GM10248 (cell line): ENCODE data around the gene RPS15.
"Not testable (repeated sequence)": the region's sequence is repeated elsewhere in the genome, so short reads cannot be mapped to it uniquely, and the experiment has no call there.

ENCODE experiments used
- CTCF ChIA-PET: fragments of 300-600 bp; sonication (Branson Sonifier 250); formaldehyde crosslinking; extraction: SDS; loops from one replicate; lab custom pipeline; 2021; ENCODE audit warnings: antibody characterized with exemption; lab: Yijun Ruan, JAX
- POLR2A ChIA-PET: fragments of 350-650 bp; sonication (Branson Sonifier 250); formaldehyde crosslinking; extraction: SDS; loops from one replicate; lab custom pipeline; 2020; ENCODE audit warnings: antibody characterized with exemption; lab: Yijun Ruan, JAX
- DNase-seq: peaks from one replicate; pipeline ENCODE4 v3.0.0; 2012; ENCODE audit errors: extremely low spot score
- CTCF ChIP-seq: IDR thresholded peaks from 2 replicates; pipeline ENCODE4 v1.5.1; 2012; ENCODE audit warnings: mild to moderate bottlenecking, low read depth; ENCODE audit errors: extremely low read depth, missing control alignments, control extremely low read depth

The RPS15 gene

GRCh38 chr19:1418496-1418775 is 19.8 kb upstream of the RPS15 start:
- TF ChIP-seq CTCF, result no peak
- ChIA-PET POLR2A (interaction anchor here (1.2 kb wide), 1 partner anchor 9 kb away, joined by 4 read pairs; no protein-coding TSS in a partner anchor), CTCF (interaction anchor here (1.4 kb wide), 2 partner anchors 9 to 139 kb away, joined by 3 read pairs; no protein-coding TSS in a partner anchor)
- no peak for DNase-seq

DNA sequence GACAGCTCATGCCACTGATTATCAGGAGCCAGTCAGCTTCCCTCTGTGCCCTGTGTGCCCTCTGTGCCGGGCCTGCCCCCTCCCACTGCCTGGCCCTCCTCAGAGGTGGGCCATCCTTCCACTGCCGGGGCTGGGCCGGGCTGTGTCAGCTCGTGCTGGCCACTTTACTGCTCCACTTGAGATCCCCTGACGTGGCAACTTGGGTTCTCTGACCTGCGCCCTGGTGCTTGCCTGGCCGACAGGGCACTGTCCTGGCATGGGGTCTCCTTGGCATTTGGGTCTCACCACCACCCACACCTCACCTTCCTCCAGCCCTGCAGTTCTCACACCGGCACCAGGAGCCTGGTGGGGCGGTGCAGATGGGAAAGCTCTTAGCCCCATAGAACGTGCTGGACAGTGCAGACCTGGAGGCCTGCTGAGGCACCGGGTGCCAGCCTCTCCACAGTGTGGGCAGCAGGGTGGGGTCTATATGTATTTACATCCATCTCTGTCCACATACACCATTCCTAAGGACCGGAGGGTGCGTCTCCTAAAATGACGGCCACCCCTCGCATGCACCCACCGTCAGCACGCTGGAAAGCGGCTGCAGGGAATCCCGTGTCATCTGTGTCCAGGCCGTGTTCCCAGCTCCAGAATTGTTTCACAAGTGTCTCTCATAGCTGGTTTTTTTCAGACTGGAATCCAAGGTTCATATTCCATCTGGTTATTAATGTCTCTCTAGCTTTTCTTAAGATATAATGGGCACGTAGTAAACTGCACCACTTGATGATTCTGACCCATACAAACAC is 19.1 kb upstream of the RPS15 start:
- no peak for TF ChIP-seq CTCF
- POLR2A ChIA-PET, result interaction anchor here (1.2 kb wide), 1 partner anchor 9 kb away, joined by 4 read pairs; no protein-coding TSS in a partner anchor
- CTCF ChIA-PET, result interaction anchor here (1.0 to 1.4 kb wide), 3 partner anchors 10 to 140 kb away, joined by 3 read pairs; no protein-coding TSS in a partner anchor
- no peak for DNase-seq

GRCh38 chr19:1420085-1420484 is 18.1 kb upstream of the RPS15 start:
- DNase-seq, POLR2A ChIA-PET: not testable (repeated sequence)
- CTCF ChIA-PET, result interaction anchor here (1.2 to 1.7 kb wide), 4 partner anchors 17 to 176 kb away, joined by 3 to 5 read pairs (median 4); no protein-coding TSS in a partner anchor

GRCh38 chr19:1420590-1420989 is 17.6 kb upstream of the RPS15 start:
- no peak for TF ChIP-seq CTCF
- POLR2A ChIA-PET, result no interaction called here
- DNase-seq, result no peak
- CTCF ChIA-PET, result interaction anchor here (1.2 to 1.7 kb wide), 3 partner anchors 17 to 176 kb away, joined by 3 to 5 read pairs (median 5); no protein-coding TSS in a partner anchor

DNA sequence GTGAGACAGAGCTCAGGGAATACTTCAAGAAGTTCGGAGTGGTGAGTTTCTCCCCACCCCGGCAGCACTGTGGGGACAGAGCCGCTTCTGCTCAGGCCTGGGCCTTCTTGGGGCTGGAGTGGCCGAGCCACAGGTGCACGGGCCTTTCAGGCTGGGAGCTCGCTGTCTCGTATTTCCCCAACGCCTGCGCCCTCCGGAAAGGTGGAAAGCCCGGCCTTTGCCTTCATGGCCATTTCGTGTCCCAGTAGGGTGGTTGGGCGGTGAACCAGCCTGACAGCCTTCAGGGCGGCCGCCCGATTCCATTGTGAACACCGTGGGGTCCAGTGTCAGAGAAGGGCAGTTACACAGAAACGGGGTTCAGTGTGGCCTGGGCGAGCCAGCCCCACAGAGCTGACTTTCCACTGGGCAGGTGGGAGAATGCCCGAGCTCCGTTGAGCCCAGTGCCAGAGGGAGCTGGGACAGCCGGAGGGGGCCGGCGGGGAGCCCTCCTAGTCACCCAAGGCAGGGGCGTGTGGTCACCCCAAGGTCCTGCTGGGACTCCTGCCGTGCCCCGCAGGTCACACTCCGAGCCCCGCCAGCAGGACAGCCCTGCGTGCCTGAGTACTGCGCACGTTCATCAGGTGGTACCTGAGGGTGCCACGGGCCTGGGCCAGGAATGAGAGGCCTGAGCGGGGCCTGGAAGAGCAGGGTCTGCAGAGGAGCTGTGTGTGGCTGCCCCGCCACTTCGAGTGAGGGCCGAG is 16.8 kb upstream of the RPS15 start:
- DNase-seq, result no peak
- TF ChIP-seq CTCF, result no peak
- POLR2A ChIA-PET, result no interaction called here
- CTCF ChIA-PET, result interaction anchor here (1.2 to 1.7 kb wide), 3 partner anchors 16 to 177 kb away, joined by 3 to 5 read pairs (median 5); no protein-coding TSS in a partner anchor

- ChIA-PET POLR2A (no interaction called here), CTCF (no interaction called here)
- DNase-seq, result no peak
- no peak for TF ChIP-seq CTCF
Observed at GRCh38 chr19:1421958-1422305, 16.3 kb upstream of the RPS15 start.
